ENCODE data around the gene SCARB2.

GRCh38 chr4:76175336-76175735 lies 38.3 kb downstream of the SCARB2 start:
- TF ChIP-seq EZH2phosphoT487 (IDR thresholded peaks at IDR 0.05; ENCODE audit: insufficient read depth, low read depth) (no peak), EZH2 (IDR thresholded peaks at IDR 0.05; ENCODE audit: insufficient read depth, poor library complexity, severe bottlenecking) (no peak)

Data from GM23248 (cell line).